Activated CD8-positive, alpha-beta T cell treated with anti-CD3 and anti-CD28 coated beads, Interleukin-2, amount 10 ng/mL, durations not matched to agents 7 days and 5 days (primary cell): ENCODE results near the gene RPUSD1. TPM values are rescaled to one million over a fixed set of nuclear protein-coding genes. Genes with fewer than 3 reads are reported as not detected.
"Not testable (repeated sequence)": the region's sequence is repeated elsewhere in the genome, so short reads cannot be mapped to it uniquely, and the experiment has no call there.

ENCODE experiments used
- ATAC-seq: fragments of 150-1000 bp; cut with Tn5 transposase; one replicate; pipeline ENCODE4 v1.10.0; 2021; ENCODE audit warnings: moderate library complexity
- CTCF ChIA-PET: fragments of 350-600 bp; sonication (Branson Sonifier 250); formaldehyde crosslinking; loops from one replicate; lab custom pipeline; 2021; ENCODE audit warnings: antibody characterized with exemption; lab: Charles Lee
- POLR2A ChIA-PET: fragments of 350-600 bp; sonication (Branson Sonifier 250); formaldehyde crosslinking; loops from one replicate; lab custom pipeline; 2021; ENCODE audit warnings: antibody characterized with exemption; lab: Charles Lee
- DNase-seq: peaks from one replicate; pipeline ENCODE4 v3.0.0-alpha.2; 2020
- H3K27ac Mint-ChIP-seq: one replicate; pipeline ENCODE4 v1.8.0; 2021; ENCODE audit warnings: mild to moderate bottlenecking, mixed read lengths
- H3K27me3 Mint-ChIP-seq: one replicate; pipeline ENCODE4 v1.8.0; 2021; ENCODE audit warnings: low read depth, mixed read lengths
- H3K36me3 Mint-ChIP-seq: one replicate; pipeline ENCODE4 v1.8.0; 2021; ENCODE audit warnings: low read depth, mixed read lengths
- H3K4me1 Mint-ChIP-seq: one replicate; pipeline ENCODE4 v1.8.0; 2021; ENCODE audit warnings: low read depth, mixed read lengths
- H3K4me3 Mint-ChIP-seq: one replicate; pipeline ENCODE4 v1.8.0; 2021; ENCODE audit warnings: mild to moderate bottlenecking, mixed read lengths
- H3K9me3 Mint-ChIP-seq: one replicate; pipeline ENCODE4 v1.8.0; 2022; ENCODE audit warnings: mixed read lengths; ENCODE audit not compliant: insufficient read depth
- total RNA-seq, 2 experiments: library from RNA; stranded (reverse); gene quantifications; one replicate each; pipeline ENCODE4 v1.2.3, GENCODE V29; 2021

Gene RPUSD1
- total RNA-seq, 2 experiments from 2014 or later: 25.9 to 30.1 TPM

DNA sequence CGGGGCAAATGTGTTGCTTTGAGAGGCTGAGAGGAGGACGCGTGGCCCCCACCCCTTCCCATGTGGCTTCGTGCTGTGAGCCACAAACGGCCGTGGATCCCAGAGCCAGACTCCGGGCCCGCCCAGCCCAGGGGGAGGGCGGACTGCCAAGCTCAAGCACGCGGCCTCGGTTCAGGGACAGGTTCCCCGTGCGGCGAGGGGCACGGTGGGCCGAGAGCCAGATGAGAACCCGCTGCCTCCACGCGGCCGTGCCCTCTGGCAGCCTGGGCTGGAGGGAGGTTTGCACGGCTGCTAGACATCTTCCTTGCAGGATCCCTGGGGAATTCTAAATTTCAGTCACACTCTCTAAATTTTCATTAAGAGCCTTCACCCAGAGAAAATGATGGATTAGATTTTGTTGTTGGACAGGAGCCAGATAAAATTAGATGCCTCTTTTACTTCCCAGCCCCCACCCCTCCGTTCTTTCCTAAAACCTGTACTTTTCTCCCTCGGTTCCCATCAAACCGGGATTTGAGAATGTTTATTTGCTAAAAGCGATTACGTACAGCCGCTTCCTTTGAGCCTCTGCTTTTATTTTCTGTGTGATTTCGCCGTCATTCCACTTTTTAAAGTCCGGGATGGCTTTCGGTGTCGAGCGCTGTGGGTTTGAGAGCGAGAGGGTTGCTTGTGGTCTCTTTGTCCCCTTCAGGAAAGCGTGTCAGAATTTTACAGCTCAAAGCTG, 37.3 kb upstream of the RPUSD1 start:
- Mint-ChIP-seq H3K9me3 (no peaks in the 10 kb centered on the region), H3K27me3 (peaks cover 4% of the 10 kb centered on the region), H3K4me1 (no peaks in the 10 kb centered on the region), H3K36me3 (no peaks in the 10 kb centered on the region), H3K4me3 (no peak overlapping the region), H3K27ac (no peak overlapping the region)
- ATAC-seq (no peak), DNase-seq (no peak)
- ChIA-PET CTCF (no interaction called here), POLR2A (no interaction called here)

DNA sequence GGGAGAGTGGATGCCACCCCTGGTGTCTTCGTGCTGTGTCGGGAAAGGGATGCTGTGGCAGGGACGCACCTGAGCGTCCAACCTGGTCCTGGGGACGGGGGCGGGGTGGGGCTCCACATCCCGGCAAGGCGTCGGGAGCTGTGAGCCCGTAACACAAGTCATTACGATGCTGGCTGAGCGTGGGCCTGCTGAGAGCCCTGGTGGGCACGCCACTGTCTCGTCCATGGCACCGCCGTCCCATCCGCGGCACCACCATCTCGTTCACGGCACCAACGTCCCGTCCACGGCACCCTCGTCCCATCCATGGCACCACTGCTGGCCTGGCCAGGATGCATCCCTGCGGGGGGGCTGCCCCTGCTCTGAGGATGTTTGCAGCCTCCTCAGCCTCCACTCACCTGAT, 36.4 kb upstream of the RPUSD1 start:
- Mint-ChIP-seq H3K36me3 (no peaks in the 10 kb centered on the region), H3K27ac (no peak overlapping the region), H3K4me3 (no peak overlapping the region), H3K9me3 (no peaks in the 10 kb centered on the region), H3K4me1 (peaks cover 6% of the 10 kb centered on the region), H3K27me3 (peaks cover 5% of the 10 kb centered on the region)
- ChIA-PET POLR2A (no interaction called here), CTCF (no interaction called here)
- ATAC-seq: no peak
- no peak for DNase-seq

DNA sequence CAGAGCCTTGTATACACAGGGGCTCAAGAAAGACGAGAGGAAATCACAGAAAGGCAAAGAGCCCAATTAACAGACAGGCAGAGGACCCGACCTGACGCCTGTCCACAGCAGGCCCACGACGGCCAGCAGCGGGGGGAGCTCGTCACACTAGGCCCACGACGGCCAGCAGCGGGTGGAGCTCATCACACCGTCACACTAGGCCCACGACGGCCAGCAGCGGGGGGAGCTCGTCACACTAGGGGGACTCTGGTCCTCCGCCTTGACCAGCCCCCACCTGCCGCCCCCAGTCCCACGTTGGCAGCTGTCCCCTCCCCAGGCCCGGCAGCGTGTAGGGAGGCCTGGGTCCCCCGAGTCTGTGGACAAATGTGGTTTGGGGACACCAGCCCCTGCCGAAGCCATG, 36.0 kb upstream of the RPUSD1 start:
- H3K4me3 Mint-ChIP-seq: no peak overlapping the region
- no peak overlapping the region for H3K27ac Mint-ChIP-seq
- DNase-seq (no peak), ATAC-seq (no peak)
- H3K27me3 Mint-ChIP-seq: peaks cover 6% of the 10 kb centered on the region
- no peaks in the 10 kb centered on the region for H3K36me3 Mint-ChIP-seq
- POLR2A ChIA-PET: no interaction called here
- CTCF ChIA-PET: no interaction called here
- H3K4me1 Mint-ChIP-seq: peaks cover 10% of the 10 kb centered on the region
- no peaks in the 10 kb centered on the region for H3K9me3 Mint-ChIP-seq

DNA sequence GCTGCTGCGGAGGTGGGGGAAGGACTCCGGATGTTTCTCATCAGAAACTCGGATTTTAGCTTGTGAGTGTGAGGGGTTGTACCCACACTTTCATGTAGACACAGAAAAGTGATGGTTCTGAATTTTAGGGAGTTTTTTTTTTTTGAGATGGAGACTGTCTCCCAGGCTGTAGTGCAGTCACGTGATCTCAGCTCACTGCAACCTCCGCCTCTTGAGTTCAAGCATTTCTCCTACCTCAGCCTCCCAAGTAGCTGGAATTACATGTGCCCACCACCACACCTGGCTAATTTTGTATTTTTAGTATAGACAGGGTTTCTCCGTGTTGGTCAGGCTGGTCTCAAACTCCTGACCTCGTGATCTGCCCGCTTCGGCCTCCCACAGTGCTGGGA, 34.7 kb upstream of the RPUSD1 start:
- H3K36me3 Mint-ChIP-seq: no peaks in the 10 kb centered on the region
- no peaks in the 10 kb centered on the region for H3K9me3 Mint-ChIP-seq
- ATAC-seq: no peak
- H3K27ac Mint-ChIP-seq: no peak overlapping the region
- ChIA-PET POLR2A (interaction anchor here (0.6 kb wide), 1 partner anchor 436 kb away, joined by 4 read pairs; no protein-coding TSS in a partner anchor), CTCF (interaction anchor here (0.8 kb wide), 1 partner anchor 8 kb away, joined by 3 read pairs; no protein-coding TSS in a partner anchor)
- DNase-seq: no peak
- H3K4me1 Mint-ChIP-seq: peaks cover 11% of the 10 kb centered on the region
- H3K27me3 Mint-ChIP-seq: peaks cover 6% of the 10 kb centered on the region
- H3K4me3 Mint-ChIP-seq: no peak overlapping the region

DNA sequence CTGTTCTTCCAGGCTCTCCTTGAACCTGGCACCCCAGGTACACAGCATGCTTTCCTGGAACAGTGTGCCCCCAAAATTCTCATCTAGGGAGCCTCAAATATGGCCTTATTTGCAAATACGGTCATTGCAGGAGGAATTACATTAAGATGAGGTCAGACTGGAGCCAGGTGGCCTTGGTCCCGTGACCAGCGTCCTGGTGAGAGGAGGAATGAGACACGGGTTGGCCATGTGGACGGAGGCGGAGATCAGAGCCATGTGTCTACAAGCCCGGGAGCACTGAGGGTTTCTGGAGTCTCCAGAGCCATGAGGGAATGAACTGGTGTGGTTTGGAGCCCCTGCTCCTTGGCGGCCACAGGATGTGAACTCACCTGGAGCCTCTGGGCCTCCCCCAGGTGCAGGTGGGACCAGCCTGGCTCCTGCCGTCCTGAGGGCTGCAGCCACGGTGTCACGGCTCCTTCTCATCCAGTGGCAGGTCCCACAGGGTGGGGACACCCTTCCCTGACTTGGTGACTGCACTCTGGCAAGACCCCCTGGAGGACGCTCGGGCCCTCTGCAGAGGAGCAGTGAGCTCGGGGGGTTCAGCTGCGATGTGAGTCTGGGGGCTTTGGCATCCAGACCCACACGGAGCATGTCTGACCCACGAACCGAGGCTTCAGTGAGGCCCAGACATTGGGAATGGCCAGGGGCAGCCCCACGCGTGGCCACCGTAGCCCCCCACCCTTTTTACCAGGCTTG, 34.2 kb upstream of the RPUSD1 start:
- ChIA-PET POLR2A (no interaction called here), CTCF (interaction anchor here (0.8 kb wide), 1 partner anchor 8 kb away, joined by 3 read pairs; no protein-coding TSS in a partner anchor)
- H3K4me3 Mint-ChIP-seq: no peak overlapping the region
- H3K27me3 Mint-ChIP-seq: peaks cover 6% of the 10 kb centered on the region
- peaks cover 11% of the 10 kb centered on the region for H3K4me1 Mint-ChIP-seq
- no peaks in the 10 kb centered on the region for H3K9me3 Mint-ChIP-seq
- no peaks in the 10 kb centered on the region for H3K36me3 Mint-ChIP-seq
- ATAC-seq (no peak), DNase-seq (no peak)
- H3K27ac Mint-ChIP-seq: no peak overlapping the region

DNA sequence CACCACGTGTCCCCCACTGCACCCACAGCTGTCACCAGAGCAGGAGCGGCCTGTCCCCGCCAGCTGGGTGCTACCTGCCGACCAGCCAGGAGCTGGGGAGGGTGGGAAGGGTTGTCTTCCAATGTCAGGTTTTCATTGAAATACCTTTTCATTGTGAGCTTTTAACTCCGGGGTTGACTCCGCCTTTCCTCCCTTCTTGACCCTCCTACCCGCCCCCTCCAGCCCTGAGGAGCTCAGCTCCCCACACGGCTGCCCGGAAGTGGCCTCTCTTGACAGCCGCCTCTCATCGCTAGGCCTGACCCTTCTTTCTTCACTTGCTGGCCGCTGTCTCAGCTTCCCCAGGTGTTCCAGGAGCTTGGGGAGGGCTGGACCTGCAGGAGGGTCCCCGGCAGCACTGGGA, 33.6 kb upstream of the RPUSD1 start:
- Mint-ChIP-seq H3K27ac (no peak overlapping the region), H3K4me1 (peaks cover 11% of the 10 kb centered on the region), H3K36me3 (no peaks in the 10 kb centered on the region), H3K4me3 (no peak overlapping the region), H3K27me3 (peaks cover 6% of the 10 kb centered on the region), H3K9me3 (no peaks in the 10 kb centered on the region)
- POLR2A ChIA-PET: no interaction called here
- DNase-seq (no peak), ATAC-seq (no peak)
- CTCF ChIA-PET: no interaction called here

DNA sequence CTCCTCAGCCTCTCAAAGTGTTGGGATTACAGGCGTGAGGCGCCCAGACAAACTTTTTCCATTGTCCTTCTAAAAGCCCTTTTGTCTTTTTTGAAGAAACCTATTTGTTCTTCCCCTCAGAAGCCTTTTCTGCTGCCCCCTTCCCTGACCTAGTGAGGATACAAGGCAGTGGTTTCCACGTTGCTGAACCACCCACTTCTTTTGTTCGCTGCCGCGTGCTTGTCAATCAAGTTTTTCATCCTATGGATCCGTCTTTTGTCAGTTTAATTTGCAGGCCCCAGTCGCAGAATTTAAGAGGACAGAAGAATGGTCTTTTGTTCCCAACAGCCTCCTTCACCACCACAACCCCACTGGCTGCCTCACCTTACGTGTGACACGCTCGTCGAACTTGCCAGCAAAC, 32.6 kb upstream of the RPUSD1 start:
- H3K4me3 Mint-ChIP-seq: no peak overlapping the region

DNA sequence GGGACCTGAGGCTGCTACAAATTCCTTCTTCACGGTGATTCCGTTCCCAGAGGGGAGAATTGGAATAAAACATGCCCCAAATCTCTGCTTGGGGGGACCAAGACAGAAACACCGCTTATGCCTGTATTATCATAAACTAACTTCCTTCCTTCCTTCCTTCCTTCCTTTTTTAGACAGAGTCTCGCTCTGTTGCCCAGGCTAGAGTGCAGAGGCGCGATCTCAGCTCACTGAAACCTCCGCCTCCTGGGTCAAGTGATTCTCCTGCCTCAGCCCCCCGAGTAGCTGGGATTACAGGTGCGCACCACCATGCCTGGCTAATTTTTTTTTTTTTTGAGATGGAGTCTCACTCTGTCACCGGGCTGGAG, 31.8 kb upstream of the RPUSD1 start:
- H3K9me3 Mint-ChIP-seq, POLR2A ChIA-PET, H3K27me3 Mint-ChIP-seq, ATAC-seq, DNase-seq, H3K4me3 Mint-ChIP-seq, H3K36me3 Mint-ChIP-seq: not testable (repeated sequence)
- H3K27ac Mint-ChIP-seq: peak overlapping the region; percentile 90
- H3K4me1 Mint-ChIP-seq: peaks cover 11% of the 10 kb centered on the region
- CTCF ChIA-PET: interaction anchor here (1.2 to 1.3 kb wide), 2 partner anchors 107 to 237 kb away, joined by 3 to 4 read pairs; no protein-coding TSS in a partner anchor

More for the DNA sequence above, 32.6 kb upstream of the RPUSD1 start:
- CTCF ChIA-PET: no interaction called here
- ATAC-seq (no peak), DNase-seq (no peak)
- Mint-ChIP-seq H3K27ac (no peak overlapping the region), H3K36me3 (no peaks in the 10 kb centered on the region), H3K27me3 (peaks cover 6% of the 10 kb centered on the region), H3K9me3 (no peaks in the 10 kb centered on the region), H3K4me1 (peaks cover 11% of the 10 kb centered on the region)
- POLR2A ChIA-PET: no interaction called here

DNA sequence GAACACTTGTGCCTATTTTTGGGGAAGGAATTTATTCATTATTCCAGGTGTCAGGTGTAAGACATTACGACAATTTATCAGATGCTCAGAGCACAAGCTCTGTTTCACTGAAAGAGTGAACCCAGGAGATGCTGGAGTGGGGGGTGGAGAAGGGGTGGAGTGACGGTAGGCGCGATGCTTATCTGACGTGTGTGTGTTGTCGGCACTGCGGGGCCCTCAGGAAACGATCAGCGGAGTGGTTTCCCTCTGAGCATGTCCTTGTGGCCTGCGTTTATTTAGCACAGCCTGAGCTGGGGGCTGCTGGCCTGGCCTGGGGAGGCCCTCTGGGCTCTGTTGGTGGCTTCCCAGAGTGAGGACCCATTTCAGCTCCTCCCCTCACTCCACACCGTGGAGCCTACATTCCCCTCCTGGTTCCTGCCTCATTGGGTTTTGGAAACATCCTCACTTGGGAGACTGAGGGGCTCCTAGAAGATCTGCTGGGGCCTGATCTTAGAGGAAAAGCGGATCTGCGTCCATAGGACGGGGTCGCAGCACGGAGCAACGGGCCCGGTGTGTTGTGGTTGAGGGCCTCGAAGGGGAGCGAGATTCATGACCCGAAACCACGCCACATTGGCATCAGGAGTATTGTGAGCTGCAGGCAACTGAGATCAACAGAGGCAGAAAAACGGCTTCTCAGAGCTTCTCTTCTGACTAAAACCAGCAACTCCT, 31.3 kb upstream of the RPUSD1 start:
- ChIA-PET CTCF (interaction anchor here (1.2 to 1.3 kb wide), 2 partner anchors 107 to 238 kb away, joined by 3 to 4 read pairs; no protein-coding TSS in a partner anchor), POLR2A (no interaction called here)
- H3K27me3 Mint-ChIP-seq: peaks cover 9% of the 10 kb centered on the region
- H3K4me3 Mint-ChIP-seq: peak overlapping the region; percentile 50
- no peaks in the 10 kb centered on the region for H3K9me3 Mint-ChIP-seq
- H3K4me1 Mint-ChIP-seq: peaks cover 11% of the 10 kb centered on the region
- DNase-seq: peak; percentile 72
- no peaks in the 10 kb centered on the region for H3K36me3 Mint-ChIP-seq
- peak overlapping the region; percentile 90 for H3K27ac Mint-ChIP-seq
- ATAC-seq: peak; percentile 88

DNA sequence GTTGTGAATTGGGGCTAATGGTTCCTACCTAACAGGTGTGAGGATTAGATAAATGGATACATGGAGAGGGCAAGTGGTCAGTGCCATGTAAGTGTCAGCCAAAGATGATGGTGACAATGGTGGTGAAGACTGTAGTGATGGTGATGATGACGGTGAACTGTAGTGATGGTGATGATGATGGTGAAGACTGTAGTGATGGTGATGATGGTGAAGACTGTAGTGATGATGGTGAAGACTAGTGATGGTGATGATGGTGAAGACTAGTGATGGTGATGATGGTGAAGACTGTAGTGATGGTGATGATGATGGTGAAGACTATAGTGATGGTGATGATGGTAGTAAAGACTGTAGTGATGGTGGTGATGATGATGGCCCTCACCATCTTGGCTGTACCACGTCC, 30.4 kb upstream of the RPUSD1 start:
- H3K36me3 Mint-ChIP-seq: no peaks in the 10 kb centered on the region
- DNase-seq: no peak
- ChIA-PET CTCF (no interaction called here), POLR2A (no interaction called here)
- ATAC-seq: no peak
- H3K4me3 Mint-ChIP-seq: no peak overlapping the region
- H3K4me1 Mint-ChIP-seq: peaks cover 11% of the 10 kb centered on the region
- no peaks in the 10 kb centered on the region for H3K9me3 Mint-ChIP-seq
- H3K27ac Mint-ChIP-seq: no peak overlapping the region
- H3K27me3 Mint-ChIP-seq: peaks cover 9% of the 10 kb centered on the region

DNA sequence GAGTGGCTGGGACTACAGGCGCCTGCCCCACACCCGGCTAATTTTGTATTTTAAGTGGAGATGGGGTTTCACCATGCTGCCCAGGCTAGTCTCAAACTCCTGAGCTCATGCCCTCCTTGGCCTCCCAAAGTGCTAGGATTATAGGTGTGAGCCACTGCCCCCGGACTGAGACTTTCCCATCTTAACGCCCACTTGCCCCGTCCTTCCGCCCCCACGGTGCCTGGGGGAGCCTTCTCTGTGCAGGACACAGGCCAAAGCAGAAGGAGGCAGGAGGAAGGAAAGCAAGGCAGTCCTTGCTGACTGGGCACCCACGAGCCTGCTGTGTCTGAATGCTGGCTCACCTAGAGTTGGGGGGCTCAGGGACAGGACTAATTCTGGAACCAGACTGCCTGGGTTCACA, 30.0 kb upstream of the RPUSD1 start:
- Mint-ChIP-seq H3K4me1 (peaks cover 11% of the 10 kb centered on the region), H3K27me3 (peaks cover 9% of the 10 kb centered on the region), H3K27ac (no peak overlapping the region), H3K4me3 (no peak overlapping the region), H3K9me3 (no peaks in the 10 kb centered on the region), H3K36me3 (no peaks in the 10 kb centered on the region)
- POLR2A ChIA-PET: no interaction called here
- CTCF ChIA-PET: no interaction called here
- ATAC-seq: no peak
- no peak for DNase-seq
